ENCODE measurements around the gene CPA1.

DNA sequence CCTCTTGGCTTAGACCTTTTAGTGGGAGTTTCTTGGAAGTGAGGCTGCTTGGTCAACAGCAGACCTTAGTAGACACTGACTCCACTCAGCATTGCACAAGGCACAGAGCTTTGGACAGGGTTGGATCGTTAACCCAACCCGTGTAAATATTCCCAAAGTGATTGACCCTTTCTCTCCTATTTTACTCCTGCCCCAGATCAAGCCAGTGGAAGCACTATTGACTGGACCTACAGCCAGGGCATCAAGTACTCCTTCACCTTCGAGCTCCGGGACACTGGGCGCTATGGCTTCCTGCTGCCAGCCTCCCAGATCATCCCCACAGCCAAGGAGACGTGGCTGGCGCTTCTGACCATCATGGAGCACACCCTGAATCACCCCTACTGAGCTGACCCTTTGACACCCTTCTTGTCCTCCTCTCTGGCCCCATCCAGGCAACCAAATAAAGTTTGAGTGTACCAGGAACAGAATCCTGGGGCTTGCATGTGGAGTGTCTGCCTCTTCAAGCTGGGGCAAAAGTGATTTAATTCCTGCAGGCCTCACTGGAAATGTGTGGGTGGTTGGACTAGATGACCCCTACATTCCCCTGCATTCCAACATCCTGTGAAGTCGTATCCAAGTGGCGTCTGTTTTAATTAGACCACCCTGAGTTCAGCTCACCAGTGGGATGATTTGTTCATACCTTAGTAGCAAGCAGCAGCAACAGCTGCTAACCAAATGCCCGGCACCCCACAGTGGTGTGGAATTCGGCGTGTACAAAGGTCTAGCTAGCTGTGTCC, 7.5 kb downstream of the CPA1 start:
- TF ChIP-seq EZH2 (IDR thresholded peaks at IDR 0.05) (no peak), POLR2AphosphoS5 (IDR thresholded peaks at IDR 0.05; ENCODE audit: borderline replicate concordance, low read depth, low read length) (no peak)

Measured in SK-N-MC (cell line).